B cell (primary cell): Measurements from ENCODE around the gene TAF4. TPM values are rescaled to one million over a fixed set of nuclear protein-coding genes. Genes with fewer than 3 reads are reported as not detected.

Experiments used
- ATAC-seq: fragments of 200-7000 bp; cut with Tn5 transposase; one replicate; pipeline ENCODE4 v1.10.0; 2021; ENCODE audit warnings: low read depth, mild to moderate bottlenecking, moderate number of reproducible peaks, moderate library complexity
- CTCF ChIA-PET: fragments of 350-600 bp; sonication (Branson Sonifier 250); formaldehyde crosslinking; loops from one replicate; lab custom pipeline; 2021; ENCODE audit warnings: antibody characterized with exemption, inconsistent platforms; lab: Charles Lee
- POLR2A ChIA-PET: fragments of 350-600 bp; sonication (Branson Sonifier 250); formaldehyde crosslinking; loops from one replicate; lab custom pipeline; 2021; ENCODE audit warnings: antibody characterized with exemption; lab: Charles Lee
- DNase-seq: peaks from one replicate; pipeline ENCODE4 v3.0.0; 2013
- H2AFZ ChIP-seq: 2 replicates; pipeline ENCODE4 v1.6.1; 2012; ENCODE audit warnings: mild to moderate bottlenecking, low read depth, low read length; ENCODE audit not compliant: insufficient read depth, poor library complexity, severe bottlenecking
- H3K27ac ChIP-seq, 2 donors: 1 replicate in 1 of 2; 2 replicates in 1 of 2; pipeline ENCODE4 v1.5.1; 2012 to 2013; ENCODE audit warnings: low read length in 2 of 2, mild to moderate bottlenecking in 2 of 2, moderate library complexity in 1 of 2
- H3K27me3 ChIP-seq, 4 experiments: fragments of 200-600 bp in 1 of 4; sonication (generic) in 1 of 4; replicated peaks in 1 of 4; 1 replicate in 2 of 4; 2 replicates in 2 of 4; pipeline versions ENCODE4 v1.6.1 to v1.7.0; 2013 to 2016; ENCODE audit warnings: low read length in 3 of 4, mild to moderate bottlenecking in 2 of 4, mixed read lengths in 1 of 4, moderate library complexity in 1 of 4; ENCODE audit not compliant: insufficient read depth in 4 of 4, control insufficient read depth in 3 of 4; ENCODE audit errors: control extremely low read depth in 1 of 4
- H3K36me3 ChIP-seq, 2 experiments: replicated peaks in 1 of 2; 1 replicate in 1 of 2; 2 replicates in 1 of 2; pipeline versions ENCODE4 v1.6.1 to v1.7.1; 2013; ENCODE audit warnings: low read length in 1 of 2; ENCODE audit not compliant: insufficient read depth in 2 of 2, control insufficient read depth in 1 of 2; ENCODE audit errors: control extremely low read depth in 1 of 2, extremely low read depth in 1 of 2
- H3K4me1 ChIP-seq, 2 donors: fragments of 200-600 bp in 1 of 2; sonication (generic) in 1 of 2; 1 replicate in 1 of 2; 2 replicates in 1 of 2; pipeline versions ENCODE4 v1.5.1 to v1.6.1; 2013 to 2017; ENCODE audit warnings: low read length in 2 of 2; ENCODE audit not compliant: control insufficient read depth in 2 of 2, insufficient read depth in 2 of 2
- H3K4me2 ChIP-seq: replicated peaks from 2 replicates; pipeline ENCODE3; 2012; ENCODE audit warnings: mild to moderate bottlenecking, low read depth, low read length; ENCODE audit not compliant: poor library complexity, severe bottlenecking
- H3K4me3 ChIP-seq, 5 experiments: fragments of 200-600 bp in 1 of 5; sonication (generic) in 1 of 5; 1 replicate in 3 of 5; 2 replicates in 2 of 5; pipeline versions ENCODE4 v1.5.1 to v1.7.0; 2011 to 2016; ENCODE audit warnings: low read length in 4 of 5, mild to moderate bottlenecking in 4 of 5, low read depth in 2 of 5, control low read depth in 1 of 5, moderate library complexity in 1 of 5; ENCODE audit not compliant: insufficient read depth in 1 of 5; ENCODE audit errors: control extremely low read depth in 1 of 5, extremely low read depth in 1 of 5
- H3K79me2 ChIP-seq: fragments of 200-600 bp; sonication (generic); one replicate; pipeline ENCODE4 v1.6.0; 2016; ENCODE audit warnings: low read length; ENCODE audit not compliant: control insufficient read depth, insufficient read depth
- H3K9ac ChIP-seq: fragments of 200-600 bp; sonication (generic); 2 replicates; pipeline ENCODE4 v1.6.1; 2017; ENCODE audit warnings: mild to moderate bottlenecking, low read length, moderate library complexity
- H3K9me3 ChIP-seq, 3 donors: one replicate each; pipeline versions ENCODE4 v1.6.1 to v1.7.1; 2013; ENCODE audit warnings: low read length in 2 of 3; ENCODE audit not compliant: control insufficient read depth in 2 of 3, insufficient read depth in 1 of 3; ENCODE audit errors: control extremely low read depth in 1 of 3
- H4K20me1 ChIP-seq: 2 replicates; pipeline ENCODE4 v1.6.0; 2012; ENCODE audit warnings: mild to moderate bottlenecking, low read length; ENCODE audit not compliant: insufficient read depth, control insufficient read depth, poor library complexity, severe bottlenecking
- H3K27ac Mint-ChIP-seq: one replicate; pipeline ENCODE4 v1.8.0; 2021; ENCODE audit warnings: mixed read lengths
- H3K27me3 Mint-ChIP-seq: one replicate; pipeline ENCODE4 v1.8.0; 2021; ENCODE audit warnings: mixed read lengths
- H3K4me1 Mint-ChIP-seq: one replicate; pipeline ENCODE4 v1.8.0; 2021; ENCODE audit warnings: mixed read lengths
- H3K4me3 Mint-ChIP-seq: one replicate; pipeline ENCODE4 v1.8.0; 2021; ENCODE audit warnings: mixed read lengths
- H3K9me3 Mint-ChIP-seq: one replicate; pipeline ENCODE4 v1.8.0; 2022; ENCODE audit warnings: mixed read lengths; ENCODE audit not compliant: insufficient read depth
- EZH2 ChIP-seq: IDR thresholded peaks from 2 replicates; pipeline ENCODE4 v1.6.1; 2012; ENCODE audit warnings: borderline replicate concordance, low read depth, mild to moderate bottlenecking, moderate library complexity, low read length; ENCODE audit not compliant: insufficient read depth, poor library complexity, severe bottlenecking
- WGBS: methylation state at CpG from one replicate; pipeline ENCODE4 v1.1.5; 2013; ENCODE audit warnings: missing lambda C conversion rate; ENCODE audit not compliant: insufficient coverage; 5-methylcytosine and 5-hydroxymethylcytosine counted together
- intact Hi-C: fragments of 100-400 bp; cut with micrococcal nuclease; formaldehyde crosslinking; loops from one replicate; pipeline ENCODE4 v1.10.0; 2022
- polyA plus RNA-seq: library from polyadenylated mRNA; depleted of rRNA; stranded (reverse); fragments of >200 nt; gene quantifications from 2 replicates; pipeline ENCODE4 v1.2.3, GENCODE V29; 2012
- total RNA-seq, 2 donors: library from RNA; stranded (reverse); fragments of 120-200 nt in 1 of 2; gene quantifications; 1 replicate in 1 of 2; 2 replicates in 1 of 2; pipeline versions ENCODE4 v1.2.3 to v1.2.4, GENCODE V29; 2013 to 2022
- TF ChIP-seq, protein P1 (sequence below): fragments of 200-600 bp; IDR thresholded peaks from one replicate; pipeline ENCODE4 v1.8.0; 2022; ENCODE audit warnings: antibody characterized with exemption, mild to moderate bottlenecking

TAF4 gene
- total and polyA plus RNA-seq, 2 donors (not counting 1 experiment from before 2014, with no cell fraction given) = 13.9 to 39.5 TPM

DNA sequence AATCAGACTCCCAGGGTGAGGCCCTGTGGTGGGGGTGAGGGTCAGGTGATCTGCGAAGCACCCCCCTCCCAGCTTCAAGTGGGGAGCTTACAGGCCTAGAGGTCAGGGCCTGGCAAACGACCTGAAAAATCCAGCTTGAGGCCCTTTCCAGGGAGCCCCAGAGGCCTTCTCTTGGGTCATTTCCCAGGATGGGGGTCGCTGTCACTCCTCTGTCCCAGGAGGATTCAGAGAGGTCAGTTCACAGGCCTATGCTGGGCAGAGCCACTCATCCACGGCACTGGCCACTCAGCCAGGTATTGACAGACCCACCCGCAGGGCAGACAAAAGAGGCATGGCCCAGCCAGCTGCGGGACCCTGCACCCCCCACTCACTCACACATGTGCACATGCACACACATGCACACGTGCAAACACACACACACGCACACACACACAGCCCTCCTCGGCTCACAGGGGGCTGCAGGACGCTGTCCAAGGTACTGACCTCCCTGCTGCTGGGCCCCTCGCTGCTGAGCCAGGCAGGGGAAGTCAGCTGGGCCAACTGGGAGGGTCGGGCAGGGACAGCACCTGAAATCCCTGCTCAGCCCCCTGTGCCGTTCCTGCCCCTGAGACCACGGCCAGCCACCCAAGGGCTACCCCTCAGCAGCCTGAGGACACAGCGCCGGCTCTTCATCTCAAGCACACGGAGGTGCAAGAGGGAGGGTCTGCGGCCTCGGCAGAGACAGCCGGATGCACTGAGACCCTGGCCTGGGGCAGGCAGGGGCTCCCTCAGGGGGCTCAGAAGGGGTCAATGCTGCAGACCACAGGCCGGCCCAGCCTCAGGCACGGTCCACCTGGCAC, 113.8 kb downstream of the TAF4 start:
- H3K27me3 Mint-ChIP-seq = peaks cover 17% of the 10 kb centered on the region
- no peaks in the 10 kb centered on the region for H3K4me1 ChIP-seq
- no peak overlapping the region for H3K4me3 ChIP-seq
- no peak overlapping the region for H3K27ac Mint-ChIP-seq
- H4K20me1 ChIP-seq = no peaks in the 10 kb centered on the region
- H3K36me3 ChIP-seq = no peaks in the 10 kb centered on the region
- no peaks in the 10 kb centered on the region for H3K4me1 Mint-ChIP-seq
- H3K27me3 ChIP-seq = peaks cover 0 to 15% (median 0%) of the 10 kb centered on the region in 4 experiments
- intact Hi-C loops = no loop called here
- H3K4me2 ChIP-seq = no peak overlapping the region
- 41% methylated on average over 22 of the region's 22 CpGs for WGBS
- H3K9me3 ChIP-seq = peaks cover 0 to 3% (median 0%) of the 10 kb centered on the region in 3 donors
- no peak overlapping the region for H3K4me3 Mint-ChIP-seq
- CTCF ChIA-PET = no interaction called here
- no peaks in the 10 kb centered on the region for H3K9me3 Mint-ChIP-seq
- H3K79me2 ChIP-seq = no peaks in the 10 kb centered on the region
- POLR2A ChIA-PET = no interaction called here
- no peak overlapping the region for H2AFZ ChIP-seq
- TF ChIP-seq, protein P1, sequence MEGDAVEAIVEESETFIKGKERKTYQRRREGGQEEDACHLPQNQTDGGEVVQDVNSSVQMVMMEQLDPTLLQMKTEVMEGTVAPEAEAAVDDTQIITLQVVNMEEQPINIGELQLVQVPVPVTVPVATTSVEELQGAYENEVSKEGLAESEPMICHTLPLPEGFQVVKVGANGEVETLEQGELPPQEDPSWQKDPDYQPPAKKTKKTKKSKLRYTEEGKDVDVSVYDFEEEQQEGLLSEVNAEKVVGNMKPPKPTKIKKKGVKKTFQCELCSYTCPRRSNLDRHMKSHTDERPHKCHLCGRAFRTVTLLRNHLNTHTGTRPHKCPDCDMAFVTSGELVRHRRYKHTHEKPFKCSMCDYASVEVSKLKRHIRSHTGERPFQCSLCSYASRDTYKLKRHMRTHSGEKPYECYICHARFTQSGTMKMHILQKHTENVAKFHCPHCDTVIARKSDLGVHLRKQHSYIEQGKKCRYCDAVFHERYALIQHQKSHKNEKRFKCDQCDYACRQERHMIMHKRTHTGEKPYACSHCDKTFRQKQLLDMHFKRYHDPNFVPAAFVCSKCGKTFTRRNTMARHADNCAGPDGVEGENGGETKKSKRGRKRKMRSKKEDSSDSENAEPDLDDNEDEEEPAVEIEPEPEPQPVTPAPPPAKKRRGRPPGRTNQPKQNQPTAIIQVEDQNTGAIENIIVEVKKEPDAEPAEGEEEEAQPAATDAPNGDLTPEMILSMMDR = no peak
- TF ChIP-seq EZH2 = no peak
- ATAC-seq (no peak), DNase-seq (no peak)
- H3K9ac ChIP-seq = no peak overlapping the region
- H3K27ac ChIP-seq = no peak overlapping the region

GRCh38 chr20:61950641-61951071, 115.0 kb downstream of the TAF4 start:
- Mint-ChIP-seq H3K27me3 (peaks cover 12% of the 10 kb centered on the region), H3K27ac (no peak overlapping the region), H3K9me3 (no peaks in the 10 kb centered on the region), H3K4me1 (no peaks in the 10 kb centered on the region), H3K4me3 (no peak overlapping the region)
- no peak overlapping the region for H3K27ac ChIP-seq
- H2AFZ ChIP-seq = no peak overlapping the region
- no peak for ATAC-seq
- H3K9me3 ChIP-seq = peaks cover 0 to 3% (median 0%) of the 10 kb centered on the region in 3 donors
- no peak overlapping the region for H3K4me2 ChIP-seq
- ChIA-PET CTCF (no interaction called here), POLR2A (no interaction called here)
- no peak overlapping the region for H3K9ac ChIP-seq
- WGBS = 63% methylated on average over 5 of the region's 7 CpGs
- H3K27me3 ChIP-seq = peaks cover 0 to 15% (median 0%) of the 10 kb centered on the region in 4 experiments
- H3K4me1 ChIP-seq = no peaks in the 10 kb centered on the region
- no peaks in the 10 kb centered on the region for H3K79me2 ChIP-seq
- no peaks in the 10 kb centered on the region for H3K36me3 ChIP-seq
- no peak overlapping the region for H3K4me3 ChIP-seq
- H4K20me1 ChIP-seq = no peaks in the 10 kb centered on the region
- intact Hi-C loops = no loop called here
- TF ChIP-seq EZH2 = no peak
- TF ChIP-seq, protein P1 = no peak
- DNase-seq = no peak
